HG03103 (cell line): ENCODE results near the gene ADPRHL1.
"Not testable (repeated sequence)": the region's sequence is repeated elsewhere in the genome, so short reads cannot be mapped to it uniquely, and the experiment has no call there.

ENCODE experiments used
- ATAC-seq: cut with Tn5 transposase; IDR thresholded peaks from one replicate; pipeline ENCODE4 v1.9.1; 2021; ENCODE audit warnings: low read depth; ENCODE audit not compliant: unreplicated experiment

Gene ADPRHL1

GRCh38 chr13:113435907-113436306, 17.4 kb downstream of the ADPRHL1 start:
- ATAC-seq, result not testable (repeated sequence)

- ATAC-seq, result no peak
These were observed 19.8 kb downstream of the ADPRHL1 start for GRCh38 chr13:113433391-113433916.

- no peak for ATAC-seq
These were observed 20.6 kb downstream of the ADPRHL1 start for GRCh38 chr13:113432506-113433270.

GRCh38 chr13:113431171-113431570, 22.1 kb downstream of the ADPRHL1 start:
- no peak for ATAC-seq

GRCh38 chr13:113430378-113431110, 22.7 kb downstream of the ADPRHL1 start:
- no peak for ATAC-seq

- ATAC-seq, result no peak
These were observed 23.7 kb downstream of the ADPRHL1 start for GRCh38 chr13:113429608-113429985.

GRCh38 chr13:113428871-113429607, 24.2 kb downstream of the ADPRHL1 start:
- no peak for ATAC-seq

GRCh38 chr13:113428469-113428865, 24.8 kb downstream of the ADPRHL1 start:
- no peak for ATAC-seq

GRCh38 chr13:113427562-113428468, 25.5 kb downstream of the ADPRHL1 start:
- no peak for ATAC-seq

- no peak for ATAC-seq
These were observed 26.7 kb downstream of the ADPRHL1 start for GRCh38 chr13:113426591-113426986.

GRCh38 chr13:113425941-113426590, 27.2 kb downstream of the ADPRHL1 start:
- ATAC-seq, result no peak

- no peak for ATAC-seq
These were observed 29.6 kb downstream of the ADPRHL1 start for GRCh38 chr13:113423520-113424163.

GRCh38 chr13:113422807-113423519, 30.3 kb downstream of the ADPRHL1 start:
- ATAC-seq, result no peak

- ATAC-seq, result no peak
These were observed 31.5 kb downstream of the ADPRHL1 start for GRCh38 chr13:113421673-113422270.

GRCh38 chr13:113420833-113421600, 32.3 kb downstream of the ADPRHL1 start:
- ATAC-seq, result no peak

- ATAC-seq, result no peak
These were observed 33.1 kb downstream of the ADPRHL1 start for GRCh38 chr13:113420232-113420631.

- no peak for ATAC-seq
These were observed 33.6 kb downstream of the ADPRHL1 start for GRCh38 chr13:113419531-113420193.
